GM12878 (cell line): Measurements from ENCODE around the gene MTHFR. TPM values are rescaled to one million over a fixed set of nuclear protein-coding genes. Genes with fewer than 3 reads are reported as not detected.

Experiments used
- ATAC-seq: fragments of 200-7000 bp; cut with Tn5 transposase; 3 replicates; pipeline ENCODE4 v1.9.1; 2020; ENCODE audit warnings: mild to moderate bottlenecking, moderate library complexity
- BruUV-seq: library from RNA; stranded (reverse); fragments of 400-500 nt; replicated peaks from 2 replicates; lab custom pipeline; 2021; lab: Mats Ljungman, UMichigan
- CTCF ChIA-PET: fragments of 300-600 bp; sonication (Branson Sonifier 250); formaldehyde crosslinking; extraction: SDS; loops from one replicate; lab custom pipeline; 2021; ENCODE audit warnings: inconsistent platforms; lab: Yijun Ruan, JAX
- POLR2A ChIA-PET: fragments of 350-600 bp; formaldehyde crosslinking; extraction: SDS; loops from one replicate; lab custom pipeline; 2021; ENCODE audit warnings: inconsistent platforms; lab: Charles Lee
- RAD21 ChIA-PET: fragments of 300-600 bp; sonication (Branson Sonifier 250); formaldehyde crosslinking; loops from one replicate; lab custom pipeline; 2023; ENCODE audit warnings: antibody characterized with exemption; ENCODE audit not compliant: unreplicated experiment; lab: Charles Lee
- SMC1A ChIA-PET: fragments of 300-600 bp; sonication (Branson Sonifier 250); formaldehyde crosslinking; loops from one replicate; lab custom pipeline; 2023; ENCODE audit not compliant: unreplicated experiment, uncharacterized antibody; lab: Charles Lee
- DNase-seq: peaks from one replicate; pipeline ENCODE4 v3.0.0-alpha.2; 2011; ENCODE audit warnings: low read depth, low spot score
- FAIRE-seq: peaks from 3 replicates; lab custom pipeline; 2011; peaks lifted over from hg19 to GRCh38; lab: Jason Lieb, UNC
- H2AFZ ChIP-seq: 2 replicates; pipeline ENCODE4 v1.6.0; 2011; ENCODE audit warnings: low read depth, low read length, control low read depth; ENCODE audit not compliant: control insufficient read depth
- H3K27ac ChIP-seq: 2 replicates; pipeline ENCODE4 v1.5.1; 2011; ENCODE audit warnings: control low read depth; ENCODE audit not compliant: control insufficient read depth, insufficient read depth
- H3K27me3 ChIP-seq, 2 experiments: replicated peaks in 1 of 2; 2 replicates each; pipeline versions ENCODE4 v1.6.0 to v1.6.1; 2011; ENCODE audit warnings: low read length in 1 of 2; ENCODE audit not compliant: control insufficient read depth in 2 of 2, insufficient read depth in 2 of 2
- H3K36me3 ChIP-seq, 2 experiments: 2 replicates each; pipeline ENCODE4 v1.5.1; 2011; ENCODE audit warnings: low read length in 1 of 2; ENCODE audit not compliant: control insufficient read depth in 2 of 2, insufficient read depth in 2 of 2
- H3K4me1 ChIP-seq: 2 replicates; pipeline ENCODE4 v1.6.1; 2011; ENCODE audit warnings: mild to moderate bottlenecking, low read length, moderate library complexity, mixed read lengths; ENCODE audit not compliant: control insufficient read depth, insufficient read depth
- H3K4me2 ChIP-seq: 2 replicates; pipeline ENCODE4 v1.6.0; 2011; ENCODE audit warnings: control low read depth; ENCODE audit not compliant: control insufficient read depth, insufficient read depth
- H3K4me3 ChIP-seq: fragments of 200-600 bp; sonication (generic); 2 replicates; pipeline ENCODE4 v1.5.1; 2016
- H3K79me2 ChIP-seq: 2 replicates; pipeline ENCODE4 v1.6.0; 2011; ENCODE audit warnings: low read length; ENCODE audit not compliant: control insufficient read depth, insufficient read depth
- H3K9ac ChIP-seq: 2 replicates; pipeline ENCODE4 v1.8.0; 2011; ENCODE audit warnings: low read length, control low read depth, mixed read lengths; ENCODE audit not compliant: control insufficient read depth, insufficient read depth
- H3K9me3 ChIP-seq: replicated peaks from 3 replicates; pipeline ENCODE4 v1.5.1; 2011; ENCODE audit warnings: mild to moderate bottlenecking, low read length; ENCODE audit not compliant: control insufficient read depth, insufficient read depth
- H4K20me1 ChIP-seq: 2 replicates; pipeline ENCODE4 v1.6.0; 2011; ENCODE audit not compliant: control insufficient read depth, insufficient read depth
- GABPA ChIP-seq: IDR thresholded peaks from 2 replicates; pipeline ENCODE4 v1.6.1; 2014; ENCODE audit warnings: antibody characterized with exemption, low read depth, mild to moderate bottlenecking, inconsistent platforms
- JUNB ChIP-seq: IDR thresholded peaks from 2 replicates; pipeline ENCODE4 v1.6.1; 2016; ENCODE audit warnings: antibody characterized with exemption, mild to moderate bottlenecking
- NBN ChIP-seq: fragments of 450-650 bp; IDR thresholded peaks from 2 replicates; pipeline ENCODE4 v1.6.1; 2016
- NRF1 ChIP-seq: conservative IDR thresholded peaks from 2 replicates; pipeline ENCODE4 v1.6.1; 2011; ENCODE audit warnings: mild to moderate bottlenecking, low read depth, low read length, improper control_type of control experiment
- RB1 ChIP-seq: fragments of 450-650 bp; formaldehyde crosslinking; IDR thresholded peaks from 2 replicates; pipeline ENCODE4 v1.6.1; 2017; ENCODE audit warnings: mild to moderate bottlenecking, borderline replicate concordance
- SIX5 ChIP-seq: IDR thresholded peaks from 2 replicates; pipeline ENCODE4 v1.6.1; 2011; ENCODE audit warnings: mild to moderate bottlenecking, low read depth, low read length, moderate library complexity; ENCODE audit not compliant: severe bottlenecking
- TBL1XR1 ChIP-seq: IDR thresholded peaks from 2 replicates; pipeline ENCODE4 v1.6.1; 2012; ENCODE audit warnings: low read depth, low read length, improper control_type of control experiment
- WGBS: methylation state at CpG from one replicate; pipeline ENCODE4 v1.1.6; 2016; ENCODE audit warnings: low lambda C conversion rate; ENCODE audit not compliant: insufficient replicate concordance, insufficient coverage; ENCODE audit errors: missing lambda C conversion rate; 5-methylcytosine and 5-hydroxymethylcytosine counted together
- in situ Hi-C: fragments of 300-500 bp; cut with MboI; formaldehyde crosslinking; loops from 9 replicates; pipeline ENCODE4 v1.14.3; 2018; ENCODE audit warnings: mixed read lengths
- intact Hi-C: fragments of 100-400 bp; cut with micrococcal nuclease; formaldehyde crosslinking; loops from one replicate; pipeline ENCODE4 v1.14.2; 2022; ENCODE audit not compliant: unreplicated experiment
- polyA plus RNA-seq, 11 experiments: library from polyadenylated mRNA; depleted of rRNA in 4 of 11; unstranded in 6 of 11; stranded (reverse) in 5 of 11; fragments of >200 nt; fragmentation: Nextera tagmentation in 4 of 11; fragmentation: Illumina TruSeq in 1 of 11; extraction: Ambion mirVana in 4 of 11; extraction: Trizol in 1 of 11; gene quantifications; 1 replicate in 1 of 11; 2 replicates in 10 of 11; pipeline versions ENCODE4 v1.2.1 to v1.2.3, GENCODE V29; 2011 to 2016; ENCODE audit warnings: inconsistent platforms in 2 of 11, missing spikeins in 2 of 11, low read depth in 1 of 11
- total RNA-seq, 4 experiments: library from RNA; depleted of rRNA in 3 of 4; stranded (reverse); fragments of >200 nt in 3 of 4; fragmentation: Illumina TruSeq in 1 of 4; extraction: Trizol in 1 of 4; gene quantifications; 2 replicates each; pipeline versions ENCODE4 v1.2.1 to v1.2.3, GENCODE V29; 2013 to 2021
- TF ChIP-seq, protein P1 (sequence below): fragments of 450-650 bp; IDR thresholded peaks from 2 replicates; pipeline ENCODE4 v1.6.1; 2017; ENCODE audit warnings: mild to moderate bottlenecking, moderate library complexity

Gene MTHFR
- total and polyA plus RNA-seq, 10 of the 15 experiments (the other 5 are each of a cell fraction or from before 2014, with no cell fraction given), result 1.0 to 16.8 (median 9.4) TPM

DNA sequence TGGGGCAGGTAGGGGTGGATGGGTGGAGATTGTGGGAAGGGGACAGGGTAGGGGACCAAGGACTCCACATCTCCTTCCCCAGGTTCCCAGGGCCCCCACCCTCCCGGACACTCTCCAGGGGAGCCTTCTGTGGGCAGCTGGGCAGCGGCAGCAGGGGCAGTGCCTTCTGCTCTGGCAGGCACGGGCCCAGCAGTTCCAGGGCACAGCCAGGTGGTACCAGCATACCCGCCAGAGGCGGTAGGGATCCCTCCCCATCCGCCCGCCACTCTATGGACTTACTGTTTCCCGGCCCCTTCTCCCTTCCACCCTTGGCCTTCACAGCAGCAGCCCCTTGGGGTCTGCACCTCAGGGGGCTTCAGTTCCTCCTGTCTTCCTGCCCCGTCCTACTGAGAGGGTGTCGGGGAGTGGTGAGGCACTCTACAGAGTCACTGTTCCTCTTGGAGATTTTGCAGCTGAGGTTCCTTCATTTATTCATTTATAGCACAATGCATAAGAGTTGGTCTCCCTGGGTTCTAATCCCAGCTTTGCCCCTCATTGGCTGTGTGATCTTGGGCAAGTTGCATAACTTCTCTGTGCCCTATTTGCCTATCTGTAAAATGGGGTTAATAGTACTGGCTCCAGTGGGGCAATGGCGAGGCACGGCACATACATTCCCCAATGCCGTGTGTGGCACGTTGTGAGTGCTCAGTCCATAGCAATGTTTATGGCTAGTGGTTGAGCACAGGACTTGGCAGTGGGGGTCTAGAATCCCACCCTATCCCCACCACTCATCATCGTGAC, 26.7 kb downstream of the MTHFR start (continued):
- TF ChIP-seq, protein P1, sequence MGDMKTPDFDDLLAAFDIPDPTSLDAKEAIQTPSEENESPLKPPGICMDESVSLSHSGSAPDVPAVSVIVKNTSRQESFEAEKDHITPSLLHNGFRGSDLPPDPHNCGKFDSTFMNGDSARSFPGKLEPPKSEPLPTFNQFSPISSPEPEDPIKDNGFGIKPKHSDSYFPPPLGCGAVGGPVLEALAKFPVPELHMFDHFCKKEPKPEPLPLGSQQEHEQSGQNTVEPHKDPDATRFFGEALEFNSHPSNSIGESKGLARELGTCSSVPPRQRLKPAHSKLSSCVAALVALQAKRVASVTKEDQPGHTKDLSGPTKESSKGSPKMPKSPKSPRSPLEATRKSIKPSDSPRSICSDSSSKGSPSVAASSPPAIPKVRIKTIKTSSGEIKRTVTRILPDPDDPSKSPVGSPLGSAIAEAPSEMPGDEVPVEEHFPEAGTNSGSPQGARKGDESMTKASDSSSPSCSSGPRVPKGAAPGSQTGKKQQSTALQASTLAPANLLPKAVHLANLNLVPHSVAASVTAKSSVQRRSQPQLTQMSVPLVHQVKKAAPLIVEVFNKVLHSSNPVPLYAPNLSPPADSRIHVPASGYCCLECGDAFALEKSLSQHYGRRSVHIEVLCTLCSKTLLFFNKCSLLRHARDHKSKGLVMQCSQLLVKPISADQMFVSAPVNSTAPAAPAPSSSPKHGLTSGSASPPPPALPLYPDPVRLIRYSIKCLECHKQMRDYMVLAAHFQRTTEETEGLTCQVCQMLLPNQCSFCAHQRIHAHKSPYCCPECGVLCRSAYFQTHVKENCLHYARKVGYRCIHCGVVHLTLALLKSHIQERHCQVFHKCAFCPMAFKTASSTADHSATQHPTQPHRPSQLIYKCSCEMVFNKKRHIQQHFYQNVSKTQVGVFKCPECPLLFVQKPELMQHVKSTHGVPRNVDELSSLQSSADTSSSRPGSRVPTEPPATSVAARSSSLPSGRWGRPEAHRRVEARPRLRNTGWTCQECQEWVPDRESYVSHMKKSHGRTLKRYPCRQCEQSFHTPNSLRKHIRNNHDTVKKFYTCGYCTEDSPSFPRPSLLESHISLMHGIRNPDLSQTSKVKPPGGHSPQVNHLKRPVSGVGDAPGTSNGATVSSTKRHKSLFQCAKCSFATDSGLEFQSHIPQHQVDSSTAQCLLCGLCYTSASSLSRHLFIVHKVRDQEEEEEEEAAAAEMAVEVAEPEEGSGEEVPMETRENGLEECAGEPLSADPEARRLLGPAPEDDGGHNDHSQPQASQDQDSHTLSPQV, result no peak
- no peak for TF ChIP-seq SIX5

DNA sequence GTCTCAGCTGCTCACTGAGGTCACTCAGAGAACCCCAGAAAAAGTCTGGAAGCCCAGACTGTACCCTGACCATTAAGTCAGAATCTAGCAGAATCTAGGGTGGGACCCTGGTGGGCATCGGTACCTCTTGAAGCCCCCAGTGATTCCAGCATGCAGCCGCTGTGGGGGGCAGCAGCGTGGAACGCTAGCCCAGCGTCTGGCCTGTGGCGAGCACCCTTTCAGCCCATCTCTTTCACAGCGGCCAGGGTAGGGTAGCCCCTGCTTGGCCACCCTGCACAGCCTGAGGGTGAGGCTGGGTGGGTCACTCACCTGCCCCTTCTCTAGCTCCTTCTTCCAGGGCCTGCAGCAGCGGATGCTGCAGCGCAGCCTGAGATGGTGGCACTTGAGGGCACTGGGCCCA, 27.4 kb downstream of the MTHFR start:
- no peaks in the 10 kb centered on the region for H3K27me3 ChIP-seq
- no peaks in the 10 kb centered on the region for H3K4me1 ChIP-seq
- H3K4me3 ChIP-seq, result no peak overlapping the region
- TF ChIP-seq RB1 (no peak), JUNB (no peak), GABPA (no peak), NBN (no peak), TBL1XR1 (no peak), NRF1 (no peak)
- no peak overlapping the region for H3K27ac ChIP-seq
- 68% methylated on average over 9 of the region's 9 CpGs for WGBS
- H3K79me2 ChIP-seq, result no peaks in the 10 kb centered on the region
- no peaks in the 10 kb centered on the region for H3K9me3 ChIP-seq
- no peak for DNase-seq
- no peak overlapping the region for H2AFZ ChIP-seq
- ATAC-seq, result no peak
- H3K36me3 ChIP-seq, result no peaks in the 10 kb centered on the region
- no peaks in the 10 kb centered on the region for H4K20me1 ChIP-seq
- no peak overlapping the region for H3K9ac ChIP-seq
- in situ Hi-C loops, result no loop called here
- POLR2A ChIA-PET, result no interaction called here
- RAD21 ChIA-PET, result no interaction called here
- SMC1A ChIA-PET, result no interaction called here
- intact Hi-C loops, result no loop called here
- FAIRE-seq, result no peak
- CTCF ChIA-PET, result interaction anchor here (0.6 kb wide), 2 partner anchors 383 to 477 kb away, joined by 3 read pairs; no protein-coding TSS in a partner anchor
- H3K4me2 ChIP-seq, result no peak overlapping the region
- no TSS peak for BruUV-seq
